ENCODE results near the gene STUM.

Gene STUM

GRCh38 chr1:226512076-226512728, 36.4 kb upstream of the STUM start:
- Histone ChIP-seq H3K27ac (no peak overlapping the region), H3K4me3 (no peak overlapping the region), H3K9me3 (no peaks in the 10 kb centered on the region), H3K27me3 (peaks cover 0 to 6% of the 10 kb centered on the region in 2 donors), H3K36me3 (no peaks in the 10 kb centered on the region), H3K4me1 (no peaks in the 10 kb centered on the region)
- no peak for DNase-seq
- no peak for TF ChIP-seq CTCF (IDR thresholded peaks at IDR 0.05)
- intact Hi-C loops (cut with DNase I; ENCODE audit: low total_unique reads) = no loop called here

- DNase-seq = no peak
- Histone ChIP-seq H3K27me3 (peaks cover 0 to 15% of the 10 kb centered on the region in 2 donors), H3K4me3 (no peak overlapping the region), H3K9me3 (no peaks in the 10 kb centered on the region), H3K36me3 (no peaks in the 10 kb centered on the region), H3K4me1 (no peaks in the 10 kb centered on the region), H3K27ac (no peak overlapping the region)
- intact Hi-C loops (cut with DNase I; ENCODE audit: low total_unique reads) = no loop called here
- TF ChIP-seq CTCF (IDR thresholded peaks at IDR 0.05) = no peak
Observed at GRCh38 chr1:226518375-226518774, 30.2 kb upstream of the STUM start.

GRCh38 chr1:226519135-226519534, 29.4 kb upstream of the STUM start:
- Histone ChIP-seq H3K27ac (no peak overlapping the region), H3K27me3 (peaks cover 0 to 15% of the 10 kb centered on the region in 2 donors), H3K4me1 (no peaks in the 10 kb centered on the region), H3K36me3 (no peaks in the 10 kb centered on the region), H3K4me3 (no peak overlapping the region), H3K9me3 (no peaks in the 10 kb centered on the region)
- intact Hi-C loops (cut with DNase I; ENCODE audit: low total_unique reads) = no loop called here
- no peak for DNase-seq
- no peak for TF ChIP-seq CTCF (IDR thresholded peaks at IDR 0.05)

GRCh38 chr1:226519716-226520598, 28.6 kb upstream of the STUM start:
- H3K27ac ChIP-seq = no peak overlapping the region
- peaks cover 0 to 15% of the 10 kb centered on the region in 2 donors for H3K27me3 ChIP-seq
- TF ChIP-seq CTCF (IDR thresholded peaks at IDR 0.05) = no peak
- H3K9me3 ChIP-seq = no peaks in the 10 kb centered on the region
- no peak for DNase-seq
- H3K4me1 ChIP-seq = no peaks in the 10 kb centered on the region
- H3K36me3 ChIP-seq = no peaks in the 10 kb centered on the region
- no peak overlapping the region for H3K4me3 ChIP-seq
- intact Hi-C loops (cut with DNase I; ENCODE audit: low total_unique reads) = no loop called here

GRCh38 chr1:226520640-226521355, 27.8 kb upstream of the STUM start:
- Histone ChIP-seq H3K27ac (no peak overlapping the region), H3K27me3 (peaks cover 0 to 15% of the 10 kb centered on the region in 2 donors), H3K9me3 (no peaks in the 10 kb centered on the region), H3K4me1 (no peaks in the 10 kb centered on the region), H3K36me3 (no peaks in the 10 kb centered on the region), H3K4me3 (no peak overlapping the region)
- TF ChIP-seq CTCF (IDR thresholded peaks at IDR 0.05) = no peak
- no peak for DNase-seq
- intact Hi-C loops (cut with DNase I; ENCODE audit: low total_unique reads) = no loop called here

Measured in tibial artery (tissue), 4 donors.